Measurements from ENCODE around the gene VPS35L. TPM values are rescaled to one million over a fixed set of nuclear protein-coding genes. Genes with fewer than 3 reads are reported as not detected.

VPS35L gene
- total RNA-seq, 2 donors from 2014 or later = 38.2 to 40.8 TPM

- no peak overlapping the region for H3K4me3 Mint-ChIP-seq
- no peaks in the 10 kb centered on the region for H3K4me1 Mint-ChIP-seq
- no peak for ATAC-seq (replicated peaks)
- no peaks in the 10 kb centered on the region for H3K27me3 Mint-ChIP-seq
- no peaks in the 10 kb centered on the region for H3K36me3 Mint-ChIP-seq (ENCODE audit: low read depth)
- H3K9me3 Mint-ChIP-seq = no peaks in the 10 kb centered on the region
- no peak overlapping the region for H3K27ac Mint-ChIP-seq
Observed at GRCh38 chr16:19748389-19749168, 193.1 kb downstream of the VPS35L start.

- no peak overlapping the region for H3K4me3 Mint-ChIP-seq
- H3K27ac Mint-ChIP-seq = no peak overlapping the region
- no peaks in the 10 kb centered on the region for H3K36me3 Mint-ChIP-seq (ENCODE audit: low read depth)
- no peaks in the 10 kb centered on the region for H3K4me1 Mint-ChIP-seq
- no peaks in the 10 kb centered on the region for H3K27me3 Mint-ChIP-seq
- H3K9me3 Mint-ChIP-seq = no peaks in the 10 kb centered on the region
- no peak for ATAC-seq (replicated peaks)
Observed at GRCh38 chr16:19749571-19750080, 194.1 kb downstream of the VPS35L start.

Other genes starting within 250 kb of the VPS35L start
- gene TMC5, start 137.8 kb upstream of the VPS35L start, total RNA-seq = under 1 TPM; 0.09 to 0.32 TPM
- gene GDE1, start 33.6 kb upstream of the VPS35L start, total RNA-seq = 10 to 100 TPM; 24.2 to 36.9 TPM
- gene CCP110, start 31.8 kb upstream of the VPS35L start, total RNA-seq = 10 to 100 TPM; 28.1 to 46.5 TPM
- 10 to 100 TPM; 15.6 to 26.6 TPM for gene KNOP1, start 162.5 kb downstream of the VPS35L start, total RNA-seq
- gene IQCK, start 162.6 kb downstream of the VPS35L start, total RNA-seq = 1 to 10 TPM; 1.7 to 2.9 TPM

Measured in activated T-helper 17 cell treated with anti-CD3 and anti-CD28 coated beads, Interleukin-2, amount 50 U/mL, for 72 hours (primary cell).